Caco-2 (cell line): ENCODE results near the gene NKAIN2. TPM values are rescaled to one million over a fixed set of nuclear protein-coding genes. Genes with fewer than 3 reads are reported as not detected.

Source experiments
- BruUV-seq: library from RNA; stranded (reverse); fragments of 400-500 nt; replicated peaks from 2 replicates; lab custom pipeline; 2021; lab: Mats Ljungman, UMichigan
- CTCF ChIA-PET: fragments of 300-600 bp; sonication (Branson Sonifier 250); formaldehyde crosslinking; loops from one replicate; lab custom pipeline; 2022; ENCODE audit warnings: antibody characterized with exemption; lab: Charles Lee
- POLR2A ChIA-PET: fragments of 300-600 bp; sonication (Branson Sonifier 250); formaldehyde crosslinking; loops from one replicate; lab custom pipeline; 2022; ENCODE audit warnings: antibody characterized with exemption; lab: Charles Lee
- DNase-seq, 2 experiments: peaks; one replicate each; pipeline versions ENCODE4 v3.0.0 to v3.0.0-alpha.2; 2020 to 2022
- H3K27me3 ChIP-seq: replicated peaks from 2 replicates; pipeline ENCODE4 v1.6.0; 2011; ENCODE audit warnings: low read length; ENCODE audit not compliant: control insufficient read depth, insufficient read depth
- H3K36me3 ChIP-seq: 2 replicates; pipeline ENCODE4 v1.5.1; 2011; ENCODE audit warnings: low read length; ENCODE audit not compliant: control insufficient read depth, insufficient read depth
- H3K4me1 ChIP-seq: fragments of 250-450 bp; sonication (Bioruptor Pico); 2 replicates; pipeline ENCODE4 v1.5.1; 2020; ENCODE audit warnings: mild to moderate bottlenecking
- H3K4me3 ChIP-seq: 2 replicates; pipeline ENCODE4 v1.5.1; 2011; ENCODE audit warnings: low read depth, mild to moderate bottlenecking, control low read depth, low read length
- H3K9me3 ChIP-seq: fragments of 250-450 bp; sonication (Bioruptor Pico); 2 replicates; pipeline ENCODE4 v1.5.1; 2020; ENCODE audit warnings: mild to moderate bottlenecking, moderate library complexity
- H3K27ac Mint-ChIP-seq: one replicate; pipeline ENCODE4 v1.8.0; 2022; ENCODE audit warnings: mixed read lengths; ENCODE audit not compliant: unreplicated experiment
- H3K27me3 Mint-ChIP-seq: one replicate; pipeline ENCODE4 v1.8.0; 2022; ENCODE audit warnings: mixed read lengths; ENCODE audit not compliant: insufficient read depth, unreplicated experiment
- H3K36me3 Mint-ChIP-seq: one replicate; pipeline ENCODE4 v1.8.0; 2022; ENCODE audit warnings: mild to moderate bottlenecking, mixed read lengths; ENCODE audit not compliant: insufficient read depth, unreplicated experiment
- H3K4me1 Mint-ChIP-seq: one replicate; pipeline ENCODE4 v1.8.0; 2022; ENCODE audit warnings: low read depth, mixed read lengths; ENCODE audit not compliant: unreplicated experiment
- H3K4me3 Mint-ChIP-seq: one replicate; pipeline ENCODE4 v1.8.0; 2022; ENCODE audit warnings: mild to moderate bottlenecking, moderate library complexity, mixed read lengths; ENCODE audit not compliant: unreplicated experiment
- H3K9me3 Mint-ChIP-seq: one replicate; pipeline ENCODE4 v1.8.0; 2022; ENCODE audit warnings: mixed read lengths; ENCODE audit not compliant: unreplicated experiment
- CTCF ChIP-seq, 2 experiments: fragments of 200-600 bp in 1 of 2; IDR thresholded peaks; 1 replicate in 1 of 2; 2 replicates in 1 of 2; pipeline versions ENCODE4 v1.5.1 to v1.8.0; 2011 to 2022; ENCODE audit warnings: antibody characterized with exemption in 1 of 2, control low read depth in 1 of 2, inconsistent platforms in 1 of 2, low read depth in 1 of 2, low read length in 1 of 2, mild to moderate bottlenecking in 1 of 2, moderate library complexity in 1 of 2; ENCODE audit not compliant: insufficient read depth in 1 of 2, severe bottlenecking in 1 of 2, unreplicated experiment in 1 of 2
- intact Hi-C: fragments of 100-400 bp; cut with micrococcal nuclease; formaldehyde crosslinking; loops from one replicate; pipeline ENCODE4 v1.10.0; 2022; ENCODE audit not compliant: unreplicated experiment
- total RNA-seq: library from RNA; stranded (reverse); gene quantifications from 2 replicates; pipeline ENCODE4 v1.2.3, GENCODE V29; 2022

The NKAIN2 gene
- total RNA-seq, 1 experiment from 2014 or later: not detected

- H3K9me3 ChIP-seq: no peaks in the 10 kb centered on the region
- H3K36me3 ChIP-seq: no peaks in the 10 kb centered on the region
- DNase-seq: no peak
- Mint-ChIP-seq H3K9me3 (no peaks in the 10 kb centered on the region), H3K36me3 (no peaks in the 10 kb centered on the region), H3K27ac (no peak overlapping the region), H3K4me1 (no peaks in the 10 kb centered on the region), H3K27me3 (no peaks in the 10 kb centered on the region), H3K4me3 (no peak overlapping the region)
- ChIA-PET CTCF (no interaction called here), POLR2A (no interaction called here)
- no peak overlapping the region for H3K4me3 ChIP-seq
- TF ChIP-seq CTCF (IDR thresholded peaks at IDR 0.05; ENCODE audit: insufficient read depth in 1 of 2, low read depth in 1 of 2, low read length in 1 of 2, severe bottlenecking in 1 of 2, unreplicated experiment in 1 of 2): no peak
- BruUV-seq: no TSS peak
- no peaks in the 10 kb centered on the region for H3K27me3 ChIP-seq
- no peaks in the 10 kb centered on the region for H3K4me1 ChIP-seq
- intact Hi-C loops: loop anchor here (5.0 to 10.0 kb wide), 2 partner anchors 439 to 882 kb away; no protein-coding TSS in a partner anchor
Measured at GRCh38 chr6:124873066-124873410, 1069.4 kb downstream of the NKAIN2 start.

Other genes starting within 250 kb of the NKAIN2 start
- gene TRDN, start 166.9 kb upstream of the NKAIN2 start, total RNA-seq: not detected in 2 replicates